T-helper 2 cell treated with Interferon-gamma antibody and Interleukin-4, amounts not matched to agents 5 μg/mL and 100 μg/mL, for 36 hours (primary cell): ENCODE results near the gene ZNF594.
"Not testable (repeated sequence)": the region's sequence is repeated elsewhere in the genome, so short reads cannot be mapped to it uniquely, and the experiment has no call there.

Source experiments
- DNase-seq: peaks from one replicate; pipeline ENCODE4 v3.0.0; 2021; ENCODE audit warnings: low spot score
- H3K27ac Mint-ChIP-seq: one replicate; pipeline ENCODE4 v1.8.0; 2021; ENCODE audit warnings: mild to moderate bottlenecking, mixed read lengths
- H3K27me3 Mint-ChIP-seq: one replicate; pipeline ENCODE4 v1.8.0; 2021; ENCODE audit warnings: low read depth, mixed read lengths
- H3K36me3 Mint-ChIP-seq: one replicate; pipeline ENCODE4 v1.8.0; 2021; ENCODE audit warnings: low read depth, mixed read lengths
- H3K4me1 Mint-ChIP-seq: one replicate; pipeline ENCODE4 v1.8.0; 2021; ENCODE audit warnings: low read depth, mixed read lengths
- H3K4me3 Mint-ChIP-seq: one replicate; pipeline ENCODE4 v1.8.0; 2022; ENCODE audit warnings: mild to moderate bottlenecking, moderate library complexity, mixed read lengths
- H3K9me3 Mint-ChIP-seq: one replicate; pipeline ENCODE4 v1.8.0; 2021; ENCODE audit warnings: mixed read lengths

Gene ZNF594

GRCh38 chr17:5217562-5217961, 25.9 kb upstream of the ZNF594 start:
- not testable (repeated sequence) for H3K4me3 Mint-ChIP-seq, H3K27ac Mint-ChIP-seq, H3K9me3 Mint-ChIP-seq, H3K27me3 Mint-ChIP-seq, H3K4me1 Mint-ChIP-seq, H3K36me3 Mint-ChIP-seq, DNase-seq

- DNase-seq: no peak
- no peaks in the 10 kb centered on the region for H3K4me1 Mint-ChIP-seq
- H3K27ac Mint-ChIP-seq: no peak overlapping the region
- H3K4me3 Mint-ChIP-seq: no peak overlapping the region
- no peaks in the 10 kb centered on the region for H3K27me3 Mint-ChIP-seq
- H3K9me3 Mint-ChIP-seq: no peaks in the 10 kb centered on the region
- no peaks in the 10 kb centered on the region for H3K36me3 Mint-ChIP-seq
Measured at GRCh38 chr17:5211458-5211857, 19.8 kb upstream of the ZNF594 start.

GRCh38 chr17:5210614-5211252, 19.1 kb upstream of the ZNF594 start:
- no peaks in the 10 kb centered on the region for H3K36me3 Mint-ChIP-seq
- no peak overlapping the region for H3K4me3 Mint-ChIP-seq
- DNase-seq: no peak
- no peaks in the 10 kb centered on the region for H3K4me1 Mint-ChIP-seq
- no peak overlapping the region for H3K27ac Mint-ChIP-seq
- H3K27me3 Mint-ChIP-seq: no peaks in the 10 kb centered on the region
- no peaks in the 10 kb centered on the region for H3K9me3 Mint-ChIP-seq

- Mint-ChIP-seq H3K36me3 (no peaks in the 10 kb centered on the region), H3K4me1 (no peaks in the 10 kb centered on the region), H3K27ac (no peak overlapping the region), H3K4me3 (no peak overlapping the region), H3K27me3 (no peaks in the 10 kb centered on the region), H3K9me3 (no peaks in the 10 kb centered on the region)
- no peak for DNase-seq
Measured at GRCh38 chr17:5210091-5210490, 18.4 kb upstream of the ZNF594 start.

GRCh38 chr17:5209396-5209795, 17.7 kb upstream of the ZNF594 start:
- Mint-ChIP-seq H3K36me3 (no peaks in the 10 kb centered on the region), H3K27ac (no peak overlapping the region), H3K4me1 (no peaks in the 10 kb centered on the region), H3K27me3 (no peaks in the 10 kb centered on the region), H3K9me3 (no peaks in the 10 kb centered on the region), H3K4me3 (no peak overlapping the region)
- no peak for DNase-seq

- DNase-seq: no peak
- H3K4me1 Mint-ChIP-seq: no peaks in the 10 kb centered on the region
- H3K27ac Mint-ChIP-seq: no peak overlapping the region
- no peaks in the 10 kb centered on the region for H3K36me3 Mint-ChIP-seq
- no peak overlapping the region for H3K4me3 Mint-ChIP-seq
- H3K9me3 Mint-ChIP-seq: no peaks in the 10 kb centered on the region
- H3K27me3 Mint-ChIP-seq: no peaks in the 10 kb centered on the region
Measured at GRCh38 chr17:5203908-5204294, 12.2 kb upstream of the ZNF594 start.

GRCh38 chr17:5203178-5203907, 11.7 kb upstream of the ZNF594 start:
- no peak for DNase-seq
- no peak overlapping the region for H3K4me3 Mint-ChIP-seq
- H3K4me1 Mint-ChIP-seq: no peaks in the 10 kb centered on the region
- H3K36me3 Mint-ChIP-seq: no peaks in the 10 kb centered on the region
- H3K27ac Mint-ChIP-seq: no peak overlapping the region
- H3K9me3 Mint-ChIP-seq: no peaks in the 10 kb centered on the region
- no peaks in the 10 kb centered on the region for H3K27me3 Mint-ChIP-seq

- Mint-ChIP-seq H3K36me3 (no peaks in the 10 kb centered on the region), H3K4me3 (no peak overlapping the region), H3K27ac (no peak overlapping the region), H3K9me3 (no peaks in the 10 kb centered on the region), H3K27me3 (no peaks in the 10 kb centered on the region), H3K4me1 (no peaks in the 10 kb centered on the region)
- DNase-seq: no peak
Measured at GRCh38 chr17:5201011-5201410, 9.3 kb upstream of the ZNF594 start.

- H3K4me3 Mint-ChIP-seq: no peak overlapping the region
Measured at GRCh38 chr17:5200360-5200759, 8.7 kb upstream of the ZNF594 start.

GRCh38 chr17:5198472-5198871, 6.8 kb upstream of the ZNF594 start:
- Mint-ChIP-seq H3K4me3 (no peak overlapping the region), H3K27me3 (no peaks in the 10 kb centered on the region), H3K36me3 (no peaks in the 10 kb centered on the region), H3K4me1 (no peaks in the 10 kb centered on the region), H3K27ac (no peak overlapping the region), H3K9me3 (no peaks in the 10 kb centered on the region)
- DNase-seq: no peak

More at GRCh38 chr17:5200360-5200759, 8.7 kb upstream of the ZNF594 start:
- Mint-ChIP-seq H3K4me1 (no peaks in the 10 kb centered on the region), H3K36me3 (no peaks in the 10 kb centered on the region), H3K9me3 (no peaks in the 10 kb centered on the region), H3K27me3 (no peaks in the 10 kb centered on the region), H3K27ac (no peak overlapping the region)
- DNase-seq: no peak

GRCh38 chr17:5194346-5194745, 2.7 kb upstream of the ZNF594 start:
- H3K9me3 Mint-ChIP-seq: peaks cover 24% of the 10 kb centered on the region
- no peak overlapping the region for H3K4me3 Mint-ChIP-seq
- no peak for DNase-seq
- no peak overlapping the region for H3K27ac Mint-ChIP-seq
- no peaks in the 10 kb centered on the region for H3K27me3 Mint-ChIP-seq
- peaks cover 21% of the 10 kb centered on the region for H3K36me3 Mint-ChIP-seq
- H3K4me1 Mint-ChIP-seq: peaks cover 21% of the 10 kb centered on the region

GRCh38 chr17:5184288-5184687, 7.4 kb downstream of the ZNF594 start:
- Mint-ChIP-seq H3K27me3 (no peaks in the 10 kb centered on the region), H3K9me3 (peaks cover 74% of the 10 kb centered on the region), H3K36me3 (peaks cover 68% of the 10 kb centered on the region), H3K4me1 (no peaks in the 10 kb centered on the region), H3K27ac (no peak overlapping the region), H3K4me3 (no peak overlapping the region)
- no peak for DNase-seq

GRCh38 chr17:5183410-5183793, 8.3 kb downstream of the ZNF594 start:
- H3K9me3 Mint-ChIP-seq: peaks cover 77% of the 10 kb centered on the region
- H3K4me3 Mint-ChIP-seq: no peak overlapping the region
- peaks cover 64% of the 10 kb centered on the region for H3K36me3 Mint-ChIP-seq
- H3K4me1 Mint-ChIP-seq: no peaks in the 10 kb centered on the region
- H3K27me3 Mint-ChIP-seq: no peaks in the 10 kb centered on the region
- no peak overlapping the region for H3K27ac Mint-ChIP-seq
- no peak for DNase-seq

GRCh38 chr17:5182597-5183409, 8.9 kb downstream of the ZNF594 start:
- Mint-ChIP-seq H3K27me3 (no peaks in the 10 kb centered on the region), H3K9me3 (peaks cover 74% of the 10 kb centered on the region), H3K36me3 (peaks cover 58% of the 10 kb centered on the region), H3K4me1 (no peaks in the 10 kb centered on the region), H3K27ac (no peak overlapping the region), H3K4me3 (no peak overlapping the region)
- DNase-seq: no peak
